ENCODE results near the gene DCLK1. TPM values are rescaled to one million over a fixed set of nuclear protein-coding genes. Genes with fewer than 3 reads are reported as not detected.

Gene DCLK1
- total RNA-seq, 4 donors from 2014 or later, result 1.1 to 10.8 (median 6.7) TPM

GRCh38 chr13:35729926-35730627 lies 401.1 kb downstream of the DCLK1 start:
- in situ Hi-C loops (cut with MboI; ENCODE audit: low pct_ligation_motif_present in 1 of 4, low pct_unique_long_range_greater_than_20kb in 1 of 4, low sequenced_read_pairs in 3 of 4), result no loop called here
- DNase-seq, result no peak
- TF ChIP-seq POLR2A (IDR thresholded peaks at IDR 0.05) (no peak), EP300 (IDR thresholded peaks at IDR 0.05; ENCODE audit: low read depth) (no peak), POLR2AphosphoS5 (IDR thresholded peaks at IDR 0.05) (no peak), CTCF (IDR thresholded peaks at IDR 0.05) (no peak)
- H3K27me3 ChIP-seq, result no peaks in the 10 kb centered on the region
- H3K4me3 ChIP-seq, result no peak overlapping the region
- H3K9me3 ChIP-seq, result no peaks in the 10 kb centered on the region
- no peak overlapping the region for H3K27ac ChIP-seq
- peaks cover 0 to 11% (median 0%) of the 10 kb centered on the region in 4 donors for H3K4me1 ChIP-seq
- WGBS, 2 donors (ENCODE audit: low coverage in 1 of 2), result 75 to 82% methylated on average over 3 to 5 of the region's 5 CpGs
- no peaks in the 10 kb centered on the region for H3K36me3 ChIP-seq
- intact Hi-C loops (cut with DNase I; ENCODE audit: low total_unique reads), result no loop called here

GRCh38 chr13:35727881-35728280 lies 403.3 kb downstream of the DCLK1 start:
- in situ Hi-C loops (cut with MboI; ENCODE audit: low pct_ligation_motif_present in 1 of 4, low pct_unique_long_range_greater_than_20kb in 1 of 4, low sequenced_read_pairs in 3 of 4) (no loop called here), intact Hi-C loops (cut with DNase I; ENCODE audit: low total_unique reads) (no loop called here)
- TF ChIP-seq POLR2AphosphoS5 (IDR thresholded peaks at IDR 0.05) (no peak), EP300 (IDR thresholded peaks at IDR 0.05; ENCODE audit: low read depth) (no peak), CTCF (IDR thresholded peaks at IDR 0.05) (no peak), POLR2A (IDR thresholded peaks at IDR 0.05) (no peak)
- H3K36me3 ChIP-seq, result no peaks in the 10 kb centered on the region
- H3K9me3 ChIP-seq, result no peaks in the 10 kb centered on the region
- no peak for DNase-seq
- no peak overlapping the region for H3K27ac ChIP-seq
- H3K27me3 ChIP-seq, result no peaks in the 10 kb centered on the region
- H3K4me3 ChIP-seq, result no peak overlapping the region
- H3K4me1 ChIP-seq, result peaks cover 0 to 15% (median 4%) of the 10 kb centered on the region in 4 donors
- WGBS, 2 donors (ENCODE audit: low coverage in 1 of 2), result 81 to 93% methylated on average over 5 of the region's 6 CpGs

- peaks cover 7 to 26% (median 8%) of the 10 kb centered on the region in 4 donors for H3K4me1 ChIP-seq
- H3K27ac ChIP-seq, result peak overlapping the region in 1 of 4 donors; percentile 72
- DNase-seq, result no peak
- no peaks in the 10 kb centered on the region for H3K9me3 ChIP-seq
- in situ Hi-C loops (cut with MboI; ENCODE audit: low pct_ligation_motif_present in 1 of 4, low pct_unique_long_range_greater_than_20kb in 1 of 4, low sequenced_read_pairs in 3 of 4) (no loop called here), intact Hi-C loops (cut with DNase I; ENCODE audit: low total_unique reads) (no loop called here)
- H3K36me3 ChIP-seq, result no peaks in the 10 kb centered on the region
- H3K4me3 ChIP-seq, result no peak overlapping the region
- H3K27me3 ChIP-seq, result peaks cover under 1% of the 10 kb centered on the region
- 65 to 76% methylated on average over 6 of the region's 6 CpGs for WGBS, 2 donors (ENCODE audit: low coverage in 1 of 2)
- TF ChIP-seq POLR2AphosphoS5 (IDR thresholded peaks at IDR 0.05) (no peak), CTCF (IDR thresholded peaks at IDR 0.05) (no peak), EP300 (IDR thresholded peaks at IDR 0.05; ENCODE audit: low read depth) (no peak), POLR2A (IDR thresholded peaks at IDR 0.05) (no peak)
Observed at GRCh38 chr13:35724446-35724845, 406.7 kb downstream of the DCLK1 start.

GRCh38 chr13:35723821-35724220 lies 407.4 kb downstream of the DCLK1 start:
- in situ Hi-C loops (cut with MboI; ENCODE audit: low pct_ligation_motif_present in 1 of 4, low pct_unique_long_range_greater_than_20kb in 1 of 4, low sequenced_read_pairs in 3 of 4), result no loop called here
- no peaks in the 10 kb centered on the region for H3K36me3 ChIP-seq
- intact Hi-C loops (cut with DNase I; ENCODE audit: low total_unique reads), result no loop called here
- H3K4me1 ChIP-seq, result peaks cover 7 to 26% (median 8%) of the 10 kb centered on the region in 4 donors
- DNase-seq, result no peak
- peak overlapping the region; percentile 32 to 72 (median 46) for H3K27ac ChIP-seq
- H3K27me3 ChIP-seq, result peaks cover 5% of the 10 kb centered on the region
- no peaks in the 10 kb centered on the region for H3K9me3 ChIP-seq
- WGBS, 2 donors (ENCODE audit: low coverage in 1 of 2), result 27 to 55% methylated on average over 2 to 5 of the region's 5 CpGs
- TF ChIP-seq POLR2AphosphoS5 (IDR thresholded peaks at IDR 0.05), result no peak
- no peak for TF ChIP-seq POLR2A (IDR thresholded peaks at IDR 0.05)
- TF ChIP-seq EP300 (IDR thresholded peaks at IDR 0.05; ENCODE audit: low read depth), result no peak
- TF ChIP-seq CTCF (IDR thresholded peaks at IDR 0.05), result no peak
- no peak overlapping the region for H3K4me3 ChIP-seq
